Astrocyte (in vitro differentiated cells and primary cell): ENCODE results near the gene CFD.

ENCODE experiments used
- CTCF ChIP-seq: IDR thresholded peaks from 2 replicates; pipeline ENCODE4 v1.5.1; 2011; ENCODE audit warnings: low read depth, mild to moderate bottlenecking, inconsistent platforms, low read length, moderate library complexity; ENCODE audit not compliant: insufficient read depth
- EZH2 ChIP-seq: IDR thresholded peaks from 2 replicates; pipeline ENCODE4 v1.6.1; 2012; ENCODE audit warnings: mild to moderate bottlenecking, low read length, inconsistent platforms; ENCODE audit not compliant: insufficient read depth

- TF ChIP-seq EZH2 (no peak), CTCF (no peak)
Measured at GRCh38 chr19:883661-884211, 24.3 kb downstream of the CFD start.
